Chondrocyte (in vitro differentiated cells): ENCODE measurements around the gene NDUFA8. TPM values are rescaled to one million over a fixed set of nuclear protein-coding genes. Genes with fewer than 3 reads are reported as not detected.

Experiments
- DNase-seq: peaks from one replicate; pipeline ENCODE4 v3.0.0; 2021; ENCODE audit warnings: mixed read lengths, low spot score
- H3K27ac Mint-ChIP-seq: one replicate; pipeline ENCODE4 v1.8.0; 2021; ENCODE audit warnings: mild to moderate bottlenecking, moderate library complexity, mixed read lengths; ENCODE audit not compliant: unreplicated experiment
- H3K27me3 Mint-ChIP-seq: 2 replicates; pipeline ENCODE4 v1.8.0; 2021; ENCODE audit warnings: low read depth, mixed read lengths
- H3K36me3 Mint-ChIP-seq: 2 replicates; pipeline ENCODE4 v1.8.0; 2021; ENCODE audit warnings: low read depth, mixed read lengths
- H3K4me1 Mint-ChIP-seq: 2 replicates; pipeline ENCODE4 v1.8.0; 2021; ENCODE audit warnings: low read depth, mild to moderate bottlenecking, mixed read lengths
- H3K4me3 Mint-ChIP-seq: one replicate; pipeline ENCODE4 v1.8.0; 2021; ENCODE audit warnings: mild to moderate bottlenecking, moderate library complexity, mixed read lengths; ENCODE audit not compliant: unreplicated experiment
- H3K9me3 Mint-ChIP-seq: 2 replicates; pipeline ENCODE4 v1.8.0; 2021; ENCODE audit warnings: low read depth, mixed read lengths
- CTCF ChIP-seq: fragments of 200-600 bp; sonication (generic); IDR thresholded peaks from 2 replicates; pipeline ENCODE4 v1.5.0; 2021; ENCODE audit warnings: antibody characterized with exemption, mild to moderate bottlenecking, moderate library complexity
- total RNA-seq: library from RNA; stranded (reverse); gene quantifications from 3 replicates; pipeline ENCODE4 v1.2.1, GENCODE V29; 2021

The NDUFA8 gene
- total RNA-seq, 1 donor from 2014 or later = 47.9 TPM

GRCh38 chr9:122122468-122122867, 37.1 kb downstream of the NDUFA8 start:
- Mint-ChIP-seq H3K9me3 (no peaks in the 10 kb centered on the region), H3K4me1 (peaks cover 19% of the 10 kb centered on the region)
- no peak for DNase-seq

GRCh38 chr9:122121931-122122330, 37.6 kb downstream of the NDUFA8 start:
- DNase-seq = no peak
- Mint-ChIP-seq H3K27me3 (peaks cover 11% of the 10 kb centered on the region), H3K36me3 (no peaks in the 10 kb centered on the region), H3K4me1 (peaks cover 19% of the 10 kb centered on the region), H3K9me3 (no peaks in the 10 kb centered on the region), H3K4me3 (no peak overlapping the region), H3K27ac (no peak overlapping the region)
- no peak for TF ChIP-seq CTCF

More at GRCh38 chr9:122122468-122122867, 37.1 kb downstream of the NDUFA8 start:
- peaks cover 11% of the 10 kb centered on the region for H3K27me3 Mint-ChIP-seq
- no peak overlapping the region for H3K4me3 Mint-ChIP-seq
- H3K36me3 Mint-ChIP-seq = no peaks in the 10 kb centered on the region
- TF ChIP-seq CTCF = no peak
- no peak overlapping the region for H3K27ac Mint-ChIP-seq

- no peak for DNase-seq
- H3K9me3 Mint-ChIP-seq = no peaks in the 10 kb centered on the region
- no peak for TF ChIP-seq CTCF
- H3K4me3 Mint-ChIP-seq = no peak overlapping the region
- peaks cover 10% of the 10 kb centered on the region for H3K27me3 Mint-ChIP-seq
- no peak overlapping the region for H3K27ac Mint-ChIP-seq
- H3K36me3 Mint-ChIP-seq = no peaks in the 10 kb centered on the region
- H3K4me1 Mint-ChIP-seq = peaks cover 15% of the 10 kb centered on the region
Measured at GRCh38 chr9:122121391-122121790, 38.2 kb downstream of the NDUFA8 start.

GRCh38 chr9:122120316-122121071, 39.1 kb downstream of the NDUFA8 start:
- Mint-ChIP-seq H3K4me3 (no peak overlapping the region), H3K9me3 (no peaks in the 10 kb centered on the region), H3K36me3 (no peaks in the 10 kb centered on the region), H3K4me1 (peaks cover 6% of the 10 kb centered on the region), H3K27ac (no peak overlapping the region), H3K27me3 (peaks cover 17% of the 10 kb centered on the region)
- no peak for TF ChIP-seq CTCF
- DNase-seq = no peak

- DNase-seq = no peak
- H3K27ac Mint-ChIP-seq = no peak overlapping the region
- H3K36me3 Mint-ChIP-seq = no peaks in the 10 kb centered on the region
- H3K4me1 Mint-ChIP-seq = no peaks in the 10 kb centered on the region
- H3K9me3 Mint-ChIP-seq = no peaks in the 10 kb centered on the region
- H3K27me3 Mint-ChIP-seq = peaks cover 25% of the 10 kb centered on the region
- TF ChIP-seq CTCF = no peak
- no peak overlapping the region for H3K4me3 Mint-ChIP-seq
Measured at GRCh38 chr9:122119721-122120120, 39.9 kb downstream of the NDUFA8 start.
